Ishikawa (cell line): ENCODE measurements around the gene CNN3.

ENCODE experiments used
- CEBPB ChIP-seq: IDR thresholded peaks from 2 replicates; pipeline ENCODE4 v1.6.1; 2012
- CREB1 ChIP-seq: IDR thresholded peaks from 2 replicates; pipeline ENCODE4 v1.6.1; 2012; ENCODE audit warnings: low read depth
- EP300 ChIP-seq: IDR thresholded peaks from 2 replicates; pipeline ENCODE4 v1.6.1; 2012; ENCODE audit warnings: borderline replicate concordance
- RAD21 ChIP-seq: IDR thresholded peaks from 2 replicates; pipeline ENCODE4 v1.6.1; 2012; ENCODE audit warnings: low read depth
- YY1 ChIP-seq: IDR thresholded peaks from 2 replicates; pipeline ENCODE4 v1.6.1; 2012; ENCODE audit warnings: low read depth
- TF ChIP-seq, protein P1 (sequence below): IDR thresholded peaks from 2 replicates; pipeline ENCODE4 v1.6.1; 2012

DNA sequence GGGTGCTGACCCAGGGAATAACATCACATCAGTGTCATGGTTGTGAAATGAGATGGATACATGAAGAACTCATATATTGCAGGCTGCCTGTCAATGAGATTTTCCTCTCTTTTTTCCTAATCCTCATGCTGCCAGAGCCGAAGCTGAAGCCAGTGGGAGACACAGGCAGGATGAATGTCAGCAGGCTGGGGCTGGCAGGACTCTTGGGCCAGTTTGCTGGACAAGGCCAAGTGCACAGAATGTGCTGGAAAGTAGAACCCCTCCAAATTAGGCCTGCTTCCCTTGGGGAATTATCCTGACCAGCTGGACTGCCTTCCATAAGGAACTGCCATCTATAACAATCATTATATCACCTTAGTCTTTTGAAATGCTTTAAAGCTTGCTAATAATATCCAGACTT, 75.3 kb downstream of the CNN3 start:
- no peak for TF ChIP-seq CEBPB
- no peak for TF ChIP-seq RAD21
- no peak for TF ChIP-seq CREB1
- TF ChIP-seq, protein P1, sequence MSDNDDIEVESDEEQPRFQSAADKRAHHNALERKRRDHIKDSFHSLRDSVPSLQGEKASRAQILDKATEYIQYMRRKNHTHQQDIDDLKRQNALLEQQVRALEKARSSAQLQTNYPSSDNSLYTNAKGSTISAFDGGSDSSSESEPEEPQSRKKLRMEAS = no peak
- no peak for TF ChIP-seq EP300
- no peak for TF ChIP-seq YY1
